Activated gamma-delta T cell treated with Interleukin-2 at 50 U/mL for 16 hours (primary cell): ENCODE data around the gene DPP8.

Experiments used
- DNase-seq: peaks from one replicate; pipeline ENCODE4 v3.0.0-alpha.2; 2020

The DPP8 gene

GRCh38 chr15:65423150-65423975, 94.1 kb downstream of the DPP8 start:
- DNase-seq: no peak

- DNase-seq: no peak
These were observed 95.9 kb downstream of the DPP8 start for GRCh38 chr15:65421360-65422215.

GRCh38 chr15:65420975-65421359, 96.5 kb downstream of the DPP8 start:
- DNase-seq: no peak

DNA sequence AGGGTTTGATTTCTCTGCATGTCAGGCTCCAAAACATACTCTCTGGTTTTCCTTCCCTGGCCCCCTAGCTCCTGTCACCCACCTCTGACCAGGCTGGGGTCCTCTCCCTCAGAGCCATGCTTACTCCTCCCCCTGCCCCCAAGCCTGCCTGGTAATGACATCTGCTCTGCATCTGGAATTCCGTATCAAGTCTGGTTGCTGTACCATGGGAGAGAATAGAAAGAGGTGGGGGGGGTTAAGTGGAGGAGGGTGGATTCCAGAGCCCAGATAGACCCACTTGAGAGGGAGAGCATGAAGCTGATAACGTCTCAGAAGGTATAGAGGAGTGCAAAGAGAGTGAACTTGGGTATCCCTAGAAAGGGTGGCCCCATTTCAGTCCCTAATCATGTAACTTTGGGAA, 98.9 kb downstream of the DPP8 start:
- DNase-seq: no peak

DNA sequence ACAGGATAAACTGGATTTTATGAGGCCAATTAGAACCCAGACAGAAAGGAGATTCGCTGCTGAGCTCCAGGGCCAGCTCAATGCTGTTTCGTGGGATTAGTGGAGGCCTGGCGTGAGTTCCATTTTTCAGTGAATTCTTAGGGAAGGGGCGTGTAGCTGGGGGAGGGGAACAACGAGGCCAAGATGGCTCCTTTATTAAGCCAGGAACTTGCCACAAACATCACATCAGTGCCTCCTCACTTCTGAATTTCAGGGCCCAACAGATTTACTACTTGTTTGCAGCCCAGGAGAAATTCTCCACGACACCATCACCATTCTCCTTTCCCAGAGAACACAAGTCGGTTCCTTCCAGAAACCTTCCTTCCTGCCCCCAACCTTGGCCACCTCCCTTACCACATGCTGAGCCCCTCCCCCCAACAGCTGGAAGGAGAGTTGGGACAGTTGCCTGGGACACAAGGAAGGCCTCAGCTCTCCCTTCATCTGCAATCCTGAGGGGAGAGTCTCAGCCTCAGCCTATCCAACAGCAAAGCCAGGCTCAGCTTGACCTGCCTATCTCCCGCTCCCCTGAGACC, 100.6 kb downstream of the DPP8 start:
- no peak for DNase-seq

- DNase-seq: no peak
These were observed 102.5 kb downstream of the DPP8 start for GRCh38 chr15:65414841-65415621.

DNA sequence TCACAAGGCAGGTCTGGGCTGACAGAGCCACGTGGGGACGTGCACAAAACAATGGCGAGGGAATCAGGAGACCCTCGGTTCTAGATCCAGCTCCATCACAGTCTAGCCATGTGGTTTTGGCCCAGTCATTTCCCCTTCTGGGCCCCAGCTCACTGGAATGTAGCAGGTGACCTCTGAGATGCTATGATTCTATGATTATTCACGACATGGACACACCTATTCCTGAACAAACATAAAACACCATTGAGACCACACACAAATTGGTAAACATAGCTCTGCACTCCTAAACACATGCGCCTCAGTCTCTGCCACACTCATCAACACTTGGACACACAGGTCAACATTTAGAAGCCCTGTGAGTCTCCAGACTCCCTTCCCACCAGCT, 103.7 kb downstream of the DPP8 start:
- no peak for DNase-seq

- no peak for DNase-seq
These were observed 104.3 kb downstream of the DPP8 start for GRCh38 chr15:65413051-65413759.

DNA sequence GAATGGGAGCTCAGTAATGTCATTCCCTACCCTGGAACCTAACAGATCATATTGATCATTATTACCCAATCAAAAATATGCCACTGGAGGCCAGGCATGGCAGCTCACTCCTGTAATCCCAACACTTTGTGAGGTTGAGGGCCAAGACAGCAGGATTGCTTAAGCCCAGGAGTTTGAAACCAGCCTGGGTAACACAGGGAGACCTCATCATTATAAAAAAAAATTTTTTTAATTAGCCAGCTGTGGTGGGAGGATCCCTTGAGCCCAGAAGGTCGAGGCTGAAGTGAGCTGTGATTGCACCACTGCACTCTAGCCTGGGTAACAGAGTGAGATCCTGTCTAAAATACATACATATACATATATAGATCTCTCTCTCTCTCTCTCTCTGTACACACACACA, 104.9 kb downstream of the DPP8 start:
- DNase-seq: no peak

DNA sequence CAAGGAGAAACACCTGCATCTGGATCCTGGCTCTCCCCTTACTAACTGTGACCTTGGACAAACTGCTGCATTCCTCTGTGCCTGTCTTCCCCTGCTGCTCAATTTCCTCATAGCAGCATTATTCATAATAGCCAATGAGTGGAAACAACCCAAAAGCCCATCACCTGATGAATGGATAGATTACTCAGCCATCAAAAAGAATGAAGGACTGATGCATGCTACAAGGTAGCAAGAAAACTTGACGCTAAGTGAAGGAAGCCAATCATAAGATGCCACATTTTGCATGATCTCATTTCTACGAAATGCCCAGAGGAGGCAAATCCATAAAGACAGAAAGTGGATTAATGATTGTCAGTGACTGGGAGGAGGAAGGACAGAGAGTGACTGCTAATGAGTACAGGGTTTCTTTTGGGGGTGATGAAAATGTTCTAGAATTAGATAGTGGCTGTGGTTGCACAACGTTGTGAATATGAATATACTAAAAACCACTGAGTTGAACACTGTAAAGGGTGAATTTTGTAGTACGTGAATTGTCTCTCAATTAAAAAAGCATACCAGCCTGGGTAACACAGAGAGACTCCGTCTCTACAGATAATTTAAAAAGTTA, 105.9 kb downstream of the DPP8 start:
- DNase-seq: no peak

GRCh38 chr15:65410972-65411371, 106.5 kb downstream of the DPP8 start:
- DNase-seq: no peak

- no peak for DNase-seq
These were observed 107.5 kb downstream of the DPP8 start for GRCh38 chr15:65410036-65410435.

GRCh38 chr15:65409036-65409631, 108.4 kb downstream of the DPP8 start:
- no peak for DNase-seq

DNA sequence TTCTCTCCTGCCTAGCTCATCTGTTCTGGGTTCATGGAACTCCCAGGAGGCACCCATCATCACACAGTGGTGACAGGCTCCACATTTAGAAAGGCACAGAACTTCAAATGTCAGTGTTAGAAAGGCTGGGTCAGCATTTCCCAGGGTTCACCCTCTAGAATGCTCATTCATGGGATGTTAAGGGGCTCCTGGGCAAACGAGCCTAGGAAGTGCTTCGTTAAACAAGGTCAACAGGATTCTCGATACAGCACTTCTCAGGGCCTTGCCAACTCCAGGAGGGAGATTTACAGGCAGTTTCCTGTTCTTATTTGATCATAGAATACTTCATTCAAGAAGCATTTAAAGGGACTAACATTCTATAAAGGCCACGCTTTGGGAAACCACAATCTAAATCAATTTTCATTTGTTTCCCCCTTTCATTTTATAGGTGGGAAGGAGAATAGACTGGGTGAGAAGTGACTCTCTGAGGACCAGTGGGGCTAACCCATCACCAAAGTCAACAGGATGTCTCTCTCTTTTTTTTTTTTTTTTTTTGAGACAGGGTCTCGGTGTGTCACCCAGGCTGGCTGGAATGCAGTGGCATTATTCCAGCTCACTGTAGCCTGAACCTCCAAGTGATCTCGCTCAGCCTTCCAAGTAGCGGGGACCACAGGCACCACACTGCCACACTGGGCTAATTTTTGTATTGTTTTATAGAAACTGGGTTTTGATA, 109.0 kb downstream of the DPP8 start:
- DNase-seq: no peak

GRCh38 chr15:65406424-65407000, 111.0 kb downstream of the DPP8 start:
- DNase-seq: no peak

DNA sequence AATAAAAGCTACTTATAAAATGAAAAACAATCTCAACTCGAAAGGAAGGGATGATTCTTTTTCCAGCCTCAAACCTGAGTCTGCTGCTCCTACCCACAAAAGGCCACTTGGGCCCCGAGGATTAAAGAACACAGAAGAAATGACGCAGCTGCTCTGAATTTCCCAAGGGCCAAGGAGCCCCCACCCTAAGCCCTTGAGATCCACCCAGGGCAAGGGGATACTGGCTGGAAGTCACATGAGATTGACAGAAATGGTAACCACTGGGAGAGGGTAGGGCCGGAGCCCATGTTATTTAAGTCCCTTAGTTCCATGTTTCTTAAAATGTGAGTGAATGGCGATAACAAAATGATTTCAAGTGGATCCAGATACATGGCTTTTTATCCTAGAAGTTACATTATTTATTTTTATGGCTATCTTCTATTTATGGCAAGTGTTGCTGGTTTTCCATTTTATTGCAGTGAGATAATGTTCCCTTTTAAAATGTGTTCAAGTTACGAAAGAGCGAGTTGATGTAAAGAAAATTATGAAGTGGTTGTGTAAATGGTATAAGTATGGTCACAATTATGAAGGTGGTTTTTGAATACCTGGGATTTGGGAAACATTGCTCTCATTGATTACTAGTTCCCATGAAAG, 111.6 kb downstream of the DPP8 start:
- DNase-seq: no peak

DNA sequence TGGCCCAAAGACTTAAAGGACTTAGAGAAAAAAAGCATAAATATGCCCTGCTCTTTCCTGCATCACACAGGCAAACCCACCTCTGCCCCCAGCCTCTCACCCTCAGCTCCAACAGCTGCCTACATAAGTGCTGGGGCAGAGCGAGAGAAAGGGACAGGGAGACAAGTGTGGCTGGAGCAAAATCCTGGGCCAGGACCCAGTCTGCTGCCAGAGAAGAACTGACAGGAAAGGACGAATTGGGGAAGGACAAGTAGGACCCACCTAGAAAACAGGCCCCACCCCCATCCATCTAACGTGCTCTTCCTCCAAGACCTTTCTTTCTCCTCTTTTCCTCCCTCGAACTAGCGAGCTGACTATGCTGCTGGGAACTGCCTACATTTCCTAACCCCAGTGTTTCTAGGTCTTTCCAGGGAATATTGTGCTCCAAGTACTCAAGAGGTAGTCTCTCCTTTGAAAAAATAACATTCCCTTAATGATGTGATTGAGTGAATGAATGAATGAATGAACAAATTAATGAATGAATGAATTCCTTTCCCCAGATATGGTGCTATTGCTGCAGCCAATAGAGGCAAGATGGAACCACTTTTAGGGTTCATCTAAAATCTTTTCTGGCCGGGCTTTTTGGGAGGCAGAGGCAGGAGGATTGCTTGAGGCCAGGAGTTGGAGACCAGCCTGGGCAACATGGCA, 113.2 kb downstream of the DPP8 start:
- no peak for DNase-seq

DNA sequence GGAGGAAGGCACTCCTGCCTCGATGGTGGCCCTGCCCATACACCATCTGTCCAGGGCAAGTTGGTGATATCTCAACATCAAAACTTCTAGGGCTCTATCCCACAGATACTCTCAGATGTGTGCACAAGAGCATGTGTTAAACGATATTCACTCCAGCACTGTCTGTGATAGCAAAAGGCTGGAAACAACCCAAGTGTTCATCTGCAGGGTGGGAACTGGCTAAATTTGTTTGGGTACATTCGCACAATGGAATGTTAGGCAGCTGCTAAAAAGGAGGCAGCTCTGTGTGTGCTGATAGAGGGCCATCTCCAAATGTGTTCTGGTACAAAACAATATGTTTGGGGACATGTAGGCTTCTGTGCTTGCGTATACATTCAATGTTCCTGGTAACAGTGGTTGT, 114.5 kb downstream of the DPP8 start:
- no peak for DNase-seq

- DNase-seq: no peak
These were observed 115.8 kb downstream of the DPP8 start for GRCh38 chr15:65401611-65402240.
